Upper lobe of right lung (tissue), 1 donor: Measurements from ENCODE around the gene SPC24. TPM values are rescaled to one million over a fixed set of nuclear protein-coding genes. Genes with fewer than 3 reads are reported as not detected.
A peak's percentile ranks its signal among the peaks of the same experiment; 100 is the strongest.
"Not testable (repeated sequence)": the region's sequence is repeated elsewhere in the genome, so short reads cannot be mapped to it uniquely, and the experiment has no call there.

ENCODE experiments used
- ATAC-seq: fragments of 200-7000 bp; cut with Tn5 transposase; one replicate; pipeline ENCODE4 v1.9.1; 2020; ENCODE audit warnings: mild to moderate bottlenecking, moderate library complexity
- DNase-seq: peaks from one replicate; pipeline ENCODE4 v3.0.0-alpha.2; 2020
- H3K27ac ChIP-seq: fragments of 200-600 bp; one replicate; pipeline ENCODE4 v1.8.0; 2022
- H3K27me3 ChIP-seq: fragments of 200-600 bp; one replicate; pipeline ENCODE4 v1.8.0; 2022; ENCODE audit warnings: mild to moderate bottlenecking
- H3K36me3 ChIP-seq: fragments of 200-600 bp; one replicate; pipeline ENCODE4 v1.8.0; 2022
- H3K4me1 ChIP-seq: fragments of 200-600 bp; one replicate; pipeline ENCODE4 v1.8.0; 2022
- H3K4me3 ChIP-seq: fragments of 200-600 bp; one replicate; pipeline ENCODE4 v1.8.0; 2022; ENCODE audit warnings: mild to moderate bottlenecking
- H3K9me3 ChIP-seq: fragments of 200-600 bp; one replicate; pipeline ENCODE4 v1.8.0; 2022
- intact Hi-C: fragments of 100-400 bp; cut with DNase I; formaldehyde crosslinking; loops from one replicate; pipeline ENCODE4 v1.11.0; 2022
- total RNA-seq: library from RNA; stranded (reverse); fragmentation: NEBNext Ultra II Directional; extraction: Animal tissue kit (Norgen Biotek cat#: 25700); gene quantifications from one replicate; pipeline ENCODE4 v1.2.1, GENCODE V29; 2021
- TF ChIP-seq, protein P1 (sequence below): fragments of 200-600 bp; IDR thresholded peaks from one replicate; pipeline ENCODE4 v1.8.0; 2022; ENCODE audit warnings: antibody characterized with exemption
- donor health status: DM: no; HTN: yes; CAD: no; lungs with severe emphysema.

SPC24 gene
- total RNA-seq, 1 donor from 2014 or later = 1.1 TPM

DNA sequence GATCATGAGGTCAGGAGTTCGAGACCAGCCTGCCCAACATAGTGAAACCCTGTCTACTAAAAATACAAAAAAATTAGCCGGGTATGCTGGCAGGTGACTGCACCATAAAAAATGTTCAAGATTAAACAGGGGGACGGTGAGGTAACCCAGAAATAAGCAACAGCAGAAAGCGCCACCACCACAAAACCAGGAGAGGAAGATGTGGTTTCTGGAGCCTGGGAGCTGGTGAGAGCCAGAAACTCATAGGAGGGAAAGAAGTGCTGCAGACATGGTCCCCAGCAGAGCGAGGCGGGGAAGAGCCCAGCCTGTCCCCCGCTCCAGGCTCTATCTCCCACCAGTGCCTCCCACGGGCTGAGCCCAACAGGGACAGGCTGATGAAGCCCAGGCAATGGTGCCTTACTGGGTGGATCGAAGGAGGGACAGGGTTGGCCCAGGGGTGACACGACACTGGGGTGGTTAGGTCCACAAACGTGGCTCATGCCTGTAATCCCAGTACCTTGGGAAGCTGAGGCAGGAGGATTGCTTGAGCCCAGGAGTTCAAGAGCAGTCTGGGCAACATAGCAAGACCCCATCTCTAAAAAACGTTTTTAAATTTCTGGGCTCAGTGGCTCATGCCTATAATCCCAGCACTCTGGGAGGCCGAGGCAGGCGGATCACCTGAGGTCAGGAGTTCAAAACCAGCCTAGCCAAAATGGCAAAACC is 19.0 kb downstream of the SPC24 start:
- peak; percentile 2 for ATAC-seq
- Histone ChIP-seq H3K27ac (no peak overlapping the region), H3K27me3 (no peaks in the 10 kb centered on the region), H3K9me3 (no peaks in the 10 kb centered on the region), H3K36me3 (peaks cover 18% of the 10 kb centered on the region), H3K4me3 (no peak overlapping the region), H3K4me1 (peaks cover 26% of the 10 kb centered on the region)
- TF ChIP-seq, protein P1, sequence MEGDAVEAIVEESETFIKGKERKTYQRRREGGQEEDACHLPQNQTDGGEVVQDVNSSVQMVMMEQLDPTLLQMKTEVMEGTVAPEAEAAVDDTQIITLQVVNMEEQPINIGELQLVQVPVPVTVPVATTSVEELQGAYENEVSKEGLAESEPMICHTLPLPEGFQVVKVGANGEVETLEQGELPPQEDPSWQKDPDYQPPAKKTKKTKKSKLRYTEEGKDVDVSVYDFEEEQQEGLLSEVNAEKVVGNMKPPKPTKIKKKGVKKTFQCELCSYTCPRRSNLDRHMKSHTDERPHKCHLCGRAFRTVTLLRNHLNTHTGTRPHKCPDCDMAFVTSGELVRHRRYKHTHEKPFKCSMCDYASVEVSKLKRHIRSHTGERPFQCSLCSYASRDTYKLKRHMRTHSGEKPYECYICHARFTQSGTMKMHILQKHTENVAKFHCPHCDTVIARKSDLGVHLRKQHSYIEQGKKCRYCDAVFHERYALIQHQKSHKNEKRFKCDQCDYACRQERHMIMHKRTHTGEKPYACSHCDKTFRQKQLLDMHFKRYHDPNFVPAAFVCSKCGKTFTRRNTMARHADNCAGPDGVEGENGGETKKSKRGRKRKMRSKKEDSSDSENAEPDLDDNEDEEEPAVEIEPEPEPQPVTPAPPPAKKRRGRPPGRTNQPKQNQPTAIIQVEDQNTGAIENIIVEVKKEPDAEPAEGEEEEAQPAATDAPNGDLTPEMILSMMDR = no peak
- DNase-seq = no peak
- intact Hi-C loops = no loop called here

DNA sequence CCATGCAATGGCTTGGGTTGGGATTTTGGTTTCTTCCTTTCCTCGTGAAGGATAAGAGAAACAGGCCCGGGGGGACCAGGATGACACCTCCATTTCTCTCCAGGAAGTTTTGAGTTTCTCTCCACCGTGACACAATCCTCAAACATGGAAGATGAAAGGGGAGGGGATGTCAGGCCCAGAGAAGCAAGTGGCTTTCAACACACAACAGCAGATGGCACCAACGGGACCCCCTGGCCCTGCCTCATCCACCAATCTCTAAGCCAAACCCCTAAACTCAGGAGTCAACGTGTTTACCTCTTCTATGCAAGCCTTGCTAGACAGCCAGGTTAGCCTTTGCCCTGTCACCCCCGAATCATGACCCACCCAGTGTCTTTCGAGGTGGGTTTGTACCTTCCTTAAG is 24.1 kb downstream of the SPC24 start:
- Histone ChIP-seq H3K36me3 (peaks cover 68% of the 10 kb centered on the region), H3K4me1 (peaks cover 7% of the 10 kb centered on the region), H3K27me3 (no peaks in the 10 kb centered on the region), H3K27ac (peak overlapping the region; percentile 8), H3K9me3 (no peaks in the 10 kb centered on the region), H3K4me3 (no peak overlapping the region)
- TF ChIP-seq, protein P1 = no peak
- intact Hi-C loops = loop anchor here (5.0 kb wide), 1 partner anchor 71 kb away; no protein-coding TSS in a partner anchor
- no peak for DNase-seq
- no peak for ATAC-seq

- Histone ChIP-seq H3K9me3 (no peaks in the 10 kb centered on the region), H3K4me3 (no peak overlapping the region), H3K4me1 (peaks cover 7% of the 10 kb centered on the region), H3K27ac (peak overlapping the region; percentile 27), H3K27me3 (no peaks in the 10 kb centered on the region), H3K36me3 (peaks cover 71% of the 10 kb centered on the region)
- intact Hi-C loops = loop anchor here (5.0 kb wide), 1 partner anchor 71 kb away; no protein-coding TSS in a partner anchor
- ATAC-seq (peak; percentile 87), DNase-seq (peak; percentile 83)
- TF ChIP-seq, protein P1 = peak; percentile 89
Measured at GRCh38 chr19:11130824-11131455, 24.6 kb downstream of the SPC24 start.

- Histone ChIP-seq H3K4me3 (no peak overlapping the region), H3K27ac (no peak overlapping the region), H3K36me3 (peaks cover 93% of the 10 kb centered on the region), H3K27me3 (no peaks in the 10 kb centered on the region), H3K4me1 (peaks cover 7% of the 10 kb centered on the region), H3K9me3 (no peaks in the 10 kb centered on the region)
- ATAC-seq (no peak), DNase-seq (no peak)
- TF ChIP-seq, protein P1 = no peak
- intact Hi-C loops = loop anchor here (5.0 kb wide), 1 partner anchor 91 kb away; no protein-coding TSS in a partner anchor
Measured at GRCh38 chr19:11127905-11128304, 27.7 kb downstream of the SPC24 start.

GRCh38 chr19:11125994-11126685 is 29.4 kb downstream of the SPC24 start:
- DNase-seq = peak; percentile 80
- Histone ChIP-seq H3K4me3 (no peak overlapping the region), H3K9me3 (no peaks in the 10 kb centered on the region), H3K4me1 (peaks cover 7% of the 10 kb centered on the region), H3K27me3 (no peaks in the 10 kb centered on the region), H3K36me3 (peaks cover 91% of the 10 kb centered on the region), H3K27ac (no peak overlapping the region)
- intact Hi-C loops = loop anchor here (5.0 kb wide), 1 partner anchor 89 kb away; no protein-coding TSS in a partner anchor
- peak; percentile 77 for ATAC-seq
- TF ChIP-seq, protein P1 = peak; percentile 80

DNA sequence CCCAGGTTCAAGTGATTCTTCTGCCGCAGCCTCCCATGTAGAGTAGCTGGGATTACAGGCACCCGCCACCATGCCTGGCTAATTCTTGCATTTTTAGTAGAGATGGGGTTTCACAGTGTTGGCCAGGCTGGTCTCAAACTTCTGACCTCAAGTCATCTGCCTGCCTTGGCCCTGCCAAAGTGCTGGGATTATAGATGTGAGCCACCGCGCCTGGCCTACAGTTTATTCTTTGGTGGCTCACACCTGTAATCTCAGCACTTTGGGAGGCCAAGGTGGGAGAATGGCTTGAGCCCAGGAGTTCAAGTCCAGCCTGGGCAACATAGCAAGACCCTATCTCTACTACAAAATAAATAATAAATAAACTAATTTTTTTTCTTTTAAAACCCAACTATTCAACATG is 31.4 kb downstream of the SPC24 start:
- H3K9me3 ChIP-seq, H3K27ac ChIP-seq, DNase-seq, ATAC-seq, intact Hi-C loops, H3K4me1 ChIP-seq, H3K27me3 ChIP-seq, H3K4me3 ChIP-seq: not testable (repeated sequence)
- peaks cover 92% of the 10 kb centered on the region for H3K36me3 ChIP-seq
